Astrocyte (in vitro differentiated cells and primary cell): Measurements from ENCODE around the gene SLC45A3. TPM values are rescaled to one million over a fixed set of nuclear protein-coding genes. Genes with fewer than 3 reads are reported as not detected.

Source experiments
- DNase-seq: peaks from one replicate; pipeline ENCODE4 v3.0.0-alpha.2; 2010; ENCODE audit warnings: low read depth
- FAIRE-seq: peaks from 2 replicates; lab custom pipeline; 2011; peaks lifted over from hg19 to GRCh38; lab: Jason Lieb, UNC
- H2AFZ ChIP-seq: 2 replicates; pipeline ENCODE4 v1.6.0; 2012; ENCODE audit warnings: low read depth, low read length, inconsistent platforms
- H3K27ac ChIP-seq: 2 replicates; pipeline ENCODE4 v1.5.1; 2011; ENCODE audit warnings: low read depth, low read length, inconsistent platforms
- H3K27me3 ChIP-seq: 2 replicates; pipeline ENCODE4 v1.6.0; 2011; ENCODE audit warnings: low read length, inconsistent platforms; ENCODE audit not compliant: insufficient read depth
- H3K36me3 ChIP-seq: 2 replicates; pipeline ENCODE4 v1.5.1; 2011; ENCODE audit warnings: low read length, inconsistent platforms; ENCODE audit not compliant: insufficient read depth
- H3K4me1 ChIP-seq: 2 replicates; pipeline ENCODE4 v1.5.1; 2011; ENCODE audit warnings: low read length, inconsistent platforms; ENCODE audit not compliant: insufficient read depth
- H3K4me2 ChIP-seq: 2 replicates; pipeline ENCODE4 v1.6.0; 2012; ENCODE audit warnings: low read length, inconsistent platforms
- H3K4me3 ChIP-seq: 2 replicates; pipeline ENCODE4 v1.5.1; 2011; ENCODE audit warnings: low read depth, mild to moderate bottlenecking, low read length, inconsistent platforms; ENCODE audit not compliant: insufficient read depth
- H3K79me2 ChIP-seq: 2 replicates; pipeline ENCODE4 v1.6.0; 2012; ENCODE audit warnings: mild to moderate bottlenecking, low read length, inconsistent platforms; ENCODE audit not compliant: insufficient read depth
- H3K9ac ChIP-seq: 2 replicates; pipeline ENCODE4 v1.6.0; 2012; ENCODE audit warnings: mild to moderate bottlenecking, low read length, inconsistent platforms
- H3K9me3 ChIP-seq: 2 replicates; pipeline ENCODE4 v1.5.1; 2012; ENCODE audit warnings: low read depth, mild to moderate bottlenecking, low read length, inconsistent platforms; ENCODE audit not compliant: insufficient read depth
- H4K20me1 ChIP-seq: 2 replicates; pipeline ENCODE4 v1.6.0; 2012; ENCODE audit warnings: low read length, inconsistent platforms; ENCODE audit not compliant: insufficient read depth
- H3K27ac Mint-ChIP-seq: one replicate; pipeline ENCODE4 v1.8.0; 2021; ENCODE audit warnings: mild to moderate bottlenecking, mixed read lengths; ENCODE audit not compliant: unreplicated experiment
- H3K27me3 Mint-ChIP-seq: one replicate; pipeline ENCODE4 v1.8.0; 2021; ENCODE audit warnings: low read depth, mixed read lengths; ENCODE audit not compliant: unreplicated experiment
- H3K36me3 Mint-ChIP-seq: one replicate; pipeline ENCODE4 v1.8.0; 2021; ENCODE audit warnings: low read depth, mixed read lengths; ENCODE audit not compliant: unreplicated experiment
- H3K4me1 Mint-ChIP-seq: one replicate; pipeline ENCODE4 v1.8.0; 2021; ENCODE audit warnings: low read depth, mixed read lengths; ENCODE audit not compliant: unreplicated experiment
- H3K4me3 Mint-ChIP-seq: one replicate; pipeline ENCODE4 v1.8.0; 2021; ENCODE audit warnings: mild to moderate bottlenecking, moderate library complexity, mixed read lengths; ENCODE audit not compliant: unreplicated experiment
- H3K9me3 Mint-ChIP-seq: one replicate; pipeline ENCODE4 v1.8.0; 2021; ENCODE audit warnings: mild to moderate bottlenecking, mixed read lengths; ENCODE audit not compliant: unreplicated experiment
- EZH2 ChIP-seq: IDR thresholded peaks from 2 replicates; pipeline ENCODE4 v1.6.1; 2012; ENCODE audit warnings: mild to moderate bottlenecking, low read length, inconsistent platforms; ENCODE audit not compliant: insufficient read depth
- total RNA-seq: library from RNA; stranded (reverse); gene quantifications from 2 replicates; pipeline ENCODE4 v1.2.1, GENCODE V29; 2021
- TF ChIP-seq, protein P1 (sequence below): IDR thresholded peaks from 2 replicates; pipeline ENCODE4 v1.5.1; 2011; ENCODE audit warnings: low read depth, mild to moderate bottlenecking, inconsistent platforms, low read length, moderate library complexity; ENCODE audit not compliant: insufficient read depth

SLC45A3 gene
- total RNA-seq, 1 donor from 2014 or later, result 7.1 TPM

DNA sequence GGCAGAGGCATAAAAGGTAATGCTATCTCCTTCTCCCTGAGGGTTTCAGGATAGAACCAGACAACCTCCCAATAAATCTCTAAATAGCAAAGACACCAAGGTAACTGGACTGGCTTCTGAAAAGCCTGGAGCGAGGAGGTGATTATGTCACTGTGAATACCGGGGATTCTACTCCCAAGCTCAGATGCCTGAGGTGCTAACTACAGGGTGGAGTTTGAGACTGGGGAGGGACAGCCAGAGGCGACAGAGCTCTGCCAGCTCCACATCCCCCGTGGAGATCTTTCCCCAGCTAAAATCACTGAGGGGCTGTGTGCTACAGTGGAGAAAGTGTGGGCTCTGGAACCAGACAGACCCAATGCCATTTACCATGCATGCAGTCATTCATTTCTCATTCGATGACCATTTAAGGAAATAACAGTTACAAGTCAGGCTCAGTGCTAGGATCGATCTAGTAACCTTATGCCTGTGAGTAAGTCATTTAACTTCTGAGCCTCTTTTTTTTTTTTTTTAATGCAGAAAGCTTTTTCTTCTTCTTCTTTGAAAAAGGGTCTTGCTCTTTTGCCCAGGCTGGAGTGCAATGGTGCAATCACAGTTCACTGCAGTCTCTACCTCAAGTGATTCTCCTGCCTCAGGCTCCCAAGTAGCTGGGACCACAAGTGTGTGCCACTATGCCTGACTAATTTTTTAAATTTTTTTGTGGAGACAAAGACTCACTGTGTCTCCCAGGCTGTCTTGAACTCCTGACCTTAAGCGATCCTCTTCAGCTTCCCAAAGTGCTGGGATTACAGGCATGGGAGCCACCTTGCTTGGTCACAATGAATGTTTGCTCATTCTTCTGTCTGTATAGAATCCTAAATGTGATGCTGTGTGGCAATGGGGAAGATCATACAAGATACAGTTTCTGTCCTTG is 8.1 kb upstream of the SLC45A3 start:
- no peaks in the 10 kb centered on the region for H4K20me1 ChIP-seq
- Mint-ChIP-seq H3K27ac (no peak overlapping the region), H3K9me3 (no peaks in the 10 kb centered on the region), H3K27me3 (peaks cover 10% of the 10 kb centered on the region), H3K4me1 (peaks cover 3% of the 10 kb centered on the region), H3K4me3 (no peak overlapping the region), H3K36me3 (no peaks in the 10 kb centered on the region)
- no peaks in the 10 kb centered on the region for H3K27me3 ChIP-seq
- no peak overlapping the region for H3K9ac ChIP-seq
- no peak overlapping the region for H3K27ac ChIP-seq
- TF ChIP-seq EZH2, result no peak
- TF ChIP-seq, protein P1, sequence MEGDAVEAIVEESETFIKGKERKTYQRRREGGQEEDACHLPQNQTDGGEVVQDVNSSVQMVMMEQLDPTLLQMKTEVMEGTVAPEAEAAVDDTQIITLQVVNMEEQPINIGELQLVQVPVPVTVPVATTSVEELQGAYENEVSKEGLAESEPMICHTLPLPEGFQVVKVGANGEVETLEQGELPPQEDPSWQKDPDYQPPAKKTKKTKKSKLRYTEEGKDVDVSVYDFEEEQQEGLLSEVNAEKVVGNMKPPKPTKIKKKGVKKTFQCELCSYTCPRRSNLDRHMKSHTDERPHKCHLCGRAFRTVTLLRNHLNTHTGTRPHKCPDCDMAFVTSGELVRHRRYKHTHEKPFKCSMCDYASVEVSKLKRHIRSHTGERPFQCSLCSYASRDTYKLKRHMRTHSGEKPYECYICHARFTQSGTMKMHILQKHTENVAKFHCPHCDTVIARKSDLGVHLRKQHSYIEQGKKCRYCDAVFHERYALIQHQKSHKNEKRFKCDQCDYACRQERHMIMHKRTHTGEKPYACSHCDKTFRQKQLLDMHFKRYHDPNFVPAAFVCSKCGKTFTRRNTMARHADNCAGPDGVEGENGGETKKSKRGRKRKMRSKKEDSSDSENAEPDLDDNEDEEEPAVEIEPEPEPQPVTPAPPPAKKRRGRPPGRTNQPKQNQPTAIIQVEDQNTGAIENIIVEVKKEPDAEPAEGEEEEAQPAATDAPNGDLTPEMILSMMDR, result no peak
- H3K4me2 ChIP-seq, result no peak overlapping the region
- H3K79me2 ChIP-seq, result no peaks in the 10 kb centered on the region
- no peak for DNase-seq
- H3K4me3 ChIP-seq, result no peak overlapping the region
- no peak overlapping the region for H2AFZ ChIP-seq
- no peak for FAIRE-seq
- H3K4me1 ChIP-seq, result no peaks in the 10 kb centered on the region
- no peaks in the 10 kb centered on the region for H3K9me3 ChIP-seq
- H3K36me3 ChIP-seq, result no peaks in the 10 kb centered on the region

DNA sequence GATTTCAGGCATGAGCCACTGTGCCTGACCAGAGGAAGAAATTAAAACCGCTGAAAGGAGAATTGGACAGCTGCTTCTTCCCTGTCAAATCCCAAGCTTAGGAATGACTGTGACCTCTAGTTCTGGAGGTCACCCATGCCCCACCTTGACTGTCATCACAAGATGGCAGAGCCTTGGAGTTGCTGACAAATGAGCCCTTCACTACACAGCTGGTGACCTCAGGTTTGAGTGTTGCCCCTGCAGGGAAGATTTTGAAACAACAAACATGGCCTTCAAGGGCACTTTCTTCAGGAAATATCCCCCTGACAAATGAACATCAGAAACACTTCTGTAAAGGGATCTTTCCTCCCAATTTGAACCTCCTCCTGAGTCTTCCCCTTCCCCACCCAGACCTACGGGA is 6.9 kb upstream of the SLC45A3 start:
- Histone ChIP-seq H3K9ac (no peak overlapping the region), H3K4me2 (no peak overlapping the region), H2AFZ (no peak overlapping the region), H4K20me1 (no peaks in the 10 kb centered on the region), H3K27ac (no peak overlapping the region), H3K9me3 (no peaks in the 10 kb centered on the region), H3K36me3 (no peaks in the 10 kb centered on the region), H3K4me3 (no peak overlapping the region), H3K27me3 (no peaks in the 10 kb centered on the region), H3K79me2 (no peaks in the 10 kb centered on the region), H3K4me1 (no peaks in the 10 kb centered on the region)
- H3K27me3 Mint-ChIP-seq, result peaks cover 10% of the 10 kb centered on the region
- no peaks in the 10 kb centered on the region for H3K9me3 Mint-ChIP-seq
- no peaks in the 10 kb centered on the region for H3K4me1 Mint-ChIP-seq
- H3K4me3 Mint-ChIP-seq, result no peak overlapping the region
- H3K36me3 Mint-ChIP-seq, result no peaks in the 10 kb centered on the region
- no peak for FAIRE-seq
- no peak for DNase-seq
- H3K27ac Mint-ChIP-seq, result no peak overlapping the region
- TF ChIP-seq, protein P1, result no peak
- no peak for TF ChIP-seq EZH2

GRCh38 chr1:205681364-205681763 is 1.1 kb upstream of the SLC45A3 start:
- Histone ChIP-seq H2AFZ (no peak overlapping the region), H3K27ac (no peak overlapping the region), H3K4me2 (no peak overlapping the region), H3K4me3 (no peak overlapping the region), H3K27me3 (no peaks in the 10 kb centered on the region), H3K36me3 (no peaks in the 10 kb centered on the region), H3K4me1 (peaks cover 13% of the 10 kb centered on the region), H3K79me2 (peaks cover 14% of the 10 kb centered on the region), H3K9me3 (no peaks in the 10 kb centered on the region), H3K9ac (no peak overlapping the region), H4K20me1 (peaks cover 9% of the 10 kb centered on the region)
- peaks cover 11% of the 10 kb centered on the region for H3K4me1 Mint-ChIP-seq
- H3K27ac Mint-ChIP-seq, result no peak overlapping the region
- H3K27me3 Mint-ChIP-seq, result no peaks in the 10 kb centered on the region
- H3K36me3 Mint-ChIP-seq, result peaks cover 2% of the 10 kb centered on the region
- no peaks in the 10 kb centered on the region for H3K9me3 Mint-ChIP-seq
- FAIRE-seq (no peak), DNase-seq (no peak)
- peak overlapping the region; percentile 83 for H3K4me3 Mint-ChIP-seq
- no peak for TF ChIP-seq EZH2
- TF ChIP-seq, protein P1, result no peak
